Psoas muscle (tissue), 8 donors: Measurements from ENCODE around the gene MYO5C. TPM values are rescaled to one million over a fixed set of nuclear protein-coding genes. Genes with fewer than 3 reads are reported as not detected.
"Not testable (repeated sequence)": the region's sequence is repeated elsewhere in the genome, so short reads cannot be mapped to it uniquely, and the experiment has no call there.

Source experiments
- ATAC-seq, 4 donors: fragments of 200-7000 bp; cut with Tn5 transposase; one replicate each; pipeline ENCODE4 v1.9.1; 2020; ENCODE audit warnings: moderate library complexity in 3 of 4, mild to moderate bottlenecking in 2 of 4
- DNase-seq, 2 donors: peaks; one replicate each; pipeline ENCODE4 v3.0.0-alpha.2; 2020
- H3K27ac ChIP-seq: fragments of 200-600 bp; one replicate; pipeline ENCODE4 v1.8.0; 2022
- H3K27me3 ChIP-seq, 3 donors: fragments of 200-600 bp in 1 of 3; one replicate each; pipeline versions ENCODE4 v1.6.1 to v1.8.0; 2013 to 2022; ENCODE audit warnings: low read length in 2 of 3, mild to moderate bottlenecking in 2 of 3, moderate library complexity in 1 of 3; ENCODE audit not compliant: insufficient read depth in 3 of 3
- H3K36me3 ChIP-seq, 2 donors: fragments of 200-600 bp in 1 of 2; one replicate each; pipeline versions ENCODE4 v1.6.1 to v1.8.0; 2013 to 2022; ENCODE audit warnings: low read depth in 1 of 2, mild to moderate bottlenecking in 1 of 2, moderate library complexity in 1 of 2; ENCODE audit not compliant: insufficient read depth in 1 of 2
- H3K4me1 ChIP-seq: fragments of 200-600 bp; one replicate; pipeline ENCODE4 v1.8.0; 2022
- H3K4me3 ChIP-seq: fragments of 200-600 bp; one replicate; pipeline ENCODE4 v1.8.0; 2022; ENCODE audit warnings: mild to moderate bottlenecking
- H3K9me3 ChIP-seq: fragments of 200-600 bp; one replicate; pipeline ENCODE4 v1.8.0; 2022
- CTCF ChIP-seq: fragments of 200-600 bp; IDR thresholded peaks from one replicate; pipeline ENCODE4 v1.8.0; 2022; ENCODE audit warnings: antibody characterized with exemption
- WGBS, 3 donors: extraction: QIAGEN DNeasy Blood & Tissue Kit; methylation state at CpG; one replicate each; pipeline versions ENCODE4 v1.1.6 to v1.1.7; 2013; 5-methylcytosine and 5-hydroxymethylcytosine counted together
- intact Hi-C, 2 donors: fragments of 100-400 bp; cut with DNase I; formaldehyde crosslinking; loops; one replicate each; pipeline versions ENCODE4 v1.11.0 to v1.14.2; 2022
- polyA plus RNA-seq, 3 donors: library from polyadenylated mRNA; stranded (reverse); fragments of 200-250 nt; gene quantifications; one replicate each; pipeline ENCODE4 v1.2.3, GENCODE V29; 2013
- total RNA-seq, 4 donors: library from RNA; stranded (reverse); fragmentation: NEBNext Ultra II Directional in 2 of 4; extraction: Animal tissue kit (Norgen Biotek cat#: 25700) in 2 of 4; gene quantifications; one replicate each; pipeline versions ENCODE4 v1.2.1 to v1.2.4, GENCODE V29; 2021 to 2023
- donor health status: healthy with polysubstance abuse.
- donor health status: DM: no; HTN: no; CAD: no; lungs with moderate emphysema.
- donor health status: Bipolar disorder and iron deficiency.
- donor health status: healthy.
- donor health status: DM: yes; HTN: yes; CAD: no.
- donor health status: DM: no; HTN: no; CAD: no.
- donor health status: DM: no; HTN: no; CAD: no.
- donor health status: DM: yes; HTN: yes; CAD: no.

The MYO5C gene
- total and polyA plus RNA-seq, 7 donors = 0.53 to 3.0 (median 1.2) TPM

GRCh38 chr15:52288986-52289385 is 6.6 kb downstream of the MYO5C start:
- DNase-seq (no peak), ATAC-seq (no peak)
- Histone ChIP-seq H3K4me3 (no peak overlapping the region), H3K4me1 (no peaks in the 10 kb centered on the region), H3K9me3 (no peaks in the 10 kb centered on the region), H3K27ac (no peak overlapping the region), H3K36me3 (no peaks in the 10 kb centered on the region), H3K27me3 (no peaks in the 10 kb centered on the region)
- 77 to 91% (median 91%) methylated on average over 4 to 5 of the region's 5 CpGs for WGBS, 3 donors
- intact Hi-C loops = no loop called here
- no peak for TF ChIP-seq CTCF

- Histone ChIP-seq H3K4me3 (no peak overlapping the region), H3K27ac (no peak overlapping the region), H3K4me1 (no peaks in the 10 kb centered on the region), H3K27me3 (no peaks in the 10 kb centered on the region), H3K36me3 (no peaks in the 10 kb centered on the region), H3K9me3 (no peaks in the 10 kb centered on the region)
- DNase-seq (no peak), ATAC-seq (no peak)
- no peak for TF ChIP-seq CTCF
- WGBS, 3 donors = 70 to 74% (median 71%) methylated on average over 13 of the region's 13 CpGs
- intact Hi-C loops = no loop called here
Observed at GRCh38 chr15:52288051-52288942, 7.3 kb downstream of the MYO5C start.

- 93 to 96% (median 94%) methylated on average over 7 of the region's 7 CpGs for WGBS, 3 donors
- no peaks in the 10 kb centered on the region for H3K27me3 ChIP-seq
- intact Hi-C loops = no loop called here
- H3K27ac ChIP-seq = no peak overlapping the region
- ATAC-seq (no peak), DNase-seq (no peak)
- no peaks in the 10 kb centered on the region for H3K4me1 ChIP-seq
- no peak overlapping the region for H3K4me3 ChIP-seq
- no peaks in the 10 kb centered on the region for H3K36me3 ChIP-seq
- no peaks in the 10 kb centered on the region for H3K9me3 ChIP-seq
- TF ChIP-seq CTCF = no peak
Observed at GRCh38 chr15:52287114-52287513, 8.5 kb downstream of the MYO5C start.

- DNase-seq, ATAC-seq, H3K27me3 ChIP-seq, intact Hi-C loops, H3K36me3 ChIP-seq, H3K4me1 ChIP-seq, H3K9me3 ChIP-seq, H3K4me3 ChIP-seq, H3K27ac ChIP-seq: not testable (repeated sequence)
- WGBS, 3 donors = 96 to 99% (median 98%) methylated on average over 6 to 34 of the region's 34 CpGs
Observed at GRCh38 chr15:52285941-52286340, 9.7 kb downstream of the MYO5C start.

GRCh38 chr15:52284164-52284563 is 11.4 kb downstream of the MYO5C start:
- no peaks in the 10 kb centered on the region for H3K9me3 ChIP-seq
- DNase-seq (no peak), ATAC-seq (no peak)
- H3K4me1 ChIP-seq = no peaks in the 10 kb centered on the region
- H3K27ac ChIP-seq = no peak overlapping the region
- TF ChIP-seq CTCF = no peak
- H3K4me3 ChIP-seq = no peak overlapping the region
- 89 to 92% (median 90%) methylated on average over 3 of the region's 3 CpGs for WGBS, 3 donors
- intact Hi-C loops = no loop called here
- no peaks in the 10 kb centered on the region for H3K27me3 ChIP-seq
- H3K36me3 ChIP-seq = no peaks in the 10 kb centered on the region
